Breast epithelium (tissue), 3 donors: ENCODE measurements around the gene DHX9.

ENCODE experiments used
- POLR2AphosphoS5 ChIP-seq, 3 donors: sonication (generic); formaldehyde crosslinking; IDR thresholded peaks; one replicate each; pipeline ENCODE4 v1.6.1; 2017; ENCODE audit warnings: antibody characterized with exemption in 3 of 3
- TF ChIP-seq, protein P1 (sequence below), 3 donors: fragments of 450-650 bp; IDR thresholded peaks; one replicate each; pipeline ENCODE4 v1.5.1; 2016 to 2017; ENCODE audit warnings: antibody characterized with exemption in 3 of 3, mild to moderate bottlenecking in 3 of 3, moderate library complexity in 3 of 3

DNA sequence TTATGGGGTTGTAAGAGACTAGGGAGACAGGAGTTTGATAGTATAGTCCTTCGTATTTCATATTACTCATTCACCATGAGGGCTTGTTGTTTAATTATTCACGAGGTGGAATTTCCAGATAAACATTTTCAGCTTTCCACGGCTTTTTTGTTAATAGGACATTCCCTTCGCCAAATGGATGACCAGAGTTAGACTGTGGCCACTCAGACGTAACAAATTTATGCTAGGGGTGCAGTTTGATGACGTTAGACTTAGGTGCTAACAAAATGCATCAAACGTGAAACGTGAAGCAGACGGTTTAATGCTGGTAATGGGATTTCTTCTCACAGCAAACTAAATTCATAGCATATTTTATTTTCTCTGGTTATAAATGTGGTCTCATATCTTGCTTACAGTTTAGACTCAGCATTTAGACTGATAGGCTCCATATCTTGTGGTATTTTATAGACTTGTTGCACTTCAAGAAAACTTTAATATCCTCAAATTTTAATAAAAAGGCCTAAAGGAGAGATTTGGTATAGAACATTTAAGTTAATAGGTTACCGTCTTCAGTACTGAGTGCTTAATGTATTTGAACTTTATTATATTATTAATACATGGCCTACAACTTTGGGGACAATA, 2.3 kb downstream of the DHX9 start:
- TF ChIP-seq, protein P1, sequence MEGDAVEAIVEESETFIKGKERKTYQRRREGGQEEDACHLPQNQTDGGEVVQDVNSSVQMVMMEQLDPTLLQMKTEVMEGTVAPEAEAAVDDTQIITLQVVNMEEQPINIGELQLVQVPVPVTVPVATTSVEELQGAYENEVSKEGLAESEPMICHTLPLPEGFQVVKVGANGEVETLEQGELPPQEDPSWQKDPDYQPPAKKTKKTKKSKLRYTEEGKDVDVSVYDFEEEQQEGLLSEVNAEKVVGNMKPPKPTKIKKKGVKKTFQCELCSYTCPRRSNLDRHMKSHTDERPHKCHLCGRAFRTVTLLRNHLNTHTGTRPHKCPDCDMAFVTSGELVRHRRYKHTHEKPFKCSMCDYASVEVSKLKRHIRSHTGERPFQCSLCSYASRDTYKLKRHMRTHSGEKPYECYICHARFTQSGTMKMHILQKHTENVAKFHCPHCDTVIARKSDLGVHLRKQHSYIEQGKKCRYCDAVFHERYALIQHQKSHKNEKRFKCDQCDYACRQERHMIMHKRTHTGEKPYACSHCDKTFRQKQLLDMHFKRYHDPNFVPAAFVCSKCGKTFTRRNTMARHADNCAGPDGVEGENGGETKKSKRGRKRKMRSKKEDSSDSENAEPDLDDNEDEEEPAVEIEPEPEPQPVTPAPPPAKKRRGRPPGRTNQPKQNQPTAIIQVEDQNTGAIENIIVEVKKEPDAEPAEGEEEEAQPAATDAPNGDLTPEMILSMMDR (IDR thresholded peaks at IDR 0.05): no peak
- no peak for TF ChIP-seq POLR2AphosphoS5 (IDR thresholded peaks at IDR 0.05)
